Measurements from ENCODE around the gene NAV2.

GRCh38 chr11:19924716-19925115, 212.1 kb downstream of the NAV2 start:
- no peak for TF ChIP-seq CTCF (IDR thresholded peaks at IDR 0.05)
- TF ChIP-seq POLR2A (IDR thresholded peaks at IDR 0.05): no peak

Data from testis (tissue), 2 donors.